GM12878 (cell line): ENCODE measurements around the gene GPR78. TPM values are rescaled to one million over a fixed set of nuclear protein-coding genes. Genes with fewer than 3 reads are reported as not detected.

Experiments
- IRF5 ChIP-seq: fragments of 450-650 bp; IDR thresholded peaks from 2 replicates; pipeline ENCODE4 v1.6.1; 2017; ENCODE audit warnings: borderline replicate concordance
- MXI1 ChIP-seq: fragments of 150-350 bp; IDR thresholded peaks from 2 replicates; pipeline ENCODE4 v1.6.1; 2011; ENCODE audit warnings: low read depth, mild to moderate bottlenecking, inconsistent platforms, low read length, improper control_type of control experiment
- MYC ChIP-seq: IDR thresholded peaks from 2 replicates; pipeline ENCODE4 v1.6.1; 2011; ENCODE audit warnings: mild to moderate bottlenecking, low read length, moderate library complexity, inconsistent platforms; ENCODE audit not compliant: insufficient read depth, insufficient replicate concordance, insufficient read length, severe bottlenecking
- NR2F1 ChIP-seq: fragments of 450-650 bp; conservative IDR thresholded peaks from 2 replicates; pipeline ENCODE4 v1.6.1; 2017; ENCODE audit warnings: mild to moderate bottlenecking
- NRF1 ChIP-seq: conservative IDR thresholded peaks from 2 replicates; pipeline ENCODE4 v1.6.1; 2011; ENCODE audit warnings: mild to moderate bottlenecking, low read depth, low read length, improper control_type of control experiment
- PAX8 ChIP-seq: fragments of 450-650 bp; IDR thresholded peaks from 2 replicates; pipeline ENCODE4 v1.6.1; 2017; ENCODE audit warnings: mild to moderate bottlenecking, moderate library complexity
- SKIL ChIP-seq: fragments of 450-650 bp; IDR thresholded peaks from 2 replicates; pipeline ENCODE4 v1.6.1; 2017; ENCODE audit warnings: mild to moderate bottlenecking, low read depth, inconsistent platforms; ENCODE audit not compliant: poor library complexity, severe bottlenecking
- SMC3 ChIP-seq: IDR thresholded peaks from 2 replicates; pipeline ENCODE4 v1.6.1; 2011; ENCODE audit warnings: low read length, improper control_type of control experiment, borderline replicate concordance
- SPI1 ChIP-seq: IDR thresholded peaks from 2 replicates; pipeline ENCODE4 v1.6.1; 2011; ENCODE audit warnings: low read depth, mild to moderate bottlenecking, low read length, moderate library complexity, borderline replicate concordance; ENCODE audit not compliant: insufficient read depth
- SRF ChIP-seq, 2 experiments: IDR thresholded peaks; 2 replicates each; pipeline ENCODE4 v1.6.1; 2011; ENCODE audit warnings: low read depth in 2 of 2, low read length in 2 of 2, mild to moderate bottlenecking in 1 of 2, moderate library complexity in 1 of 2
- ZNF384 ChIP-seq: IDR thresholded peaks from 2 replicates; pipeline ENCODE4 v1.6.1; 2012; ENCODE audit warnings: low read depth, mild to moderate bottlenecking, low read length, improper control_type of control experiment, borderline replicate concordance
- polyA plus RNA-seq, 11 experiments: library from polyadenylated mRNA; depleted of rRNA in 4 of 11; unstranded in 6 of 11; stranded (reverse) in 5 of 11; fragments of >200 nt; fragmentation: Nextera tagmentation in 4 of 11; fragmentation: Illumina TruSeq in 1 of 11; extraction: Ambion mirVana in 4 of 11; extraction: Trizol in 1 of 11; gene quantifications; 1 replicate in 1 of 11; 2 replicates in 10 of 11; pipeline versions ENCODE4 v1.2.1 to v1.2.3, GENCODE V29; 2011 to 2016; ENCODE audit warnings: inconsistent platforms in 2 of 11, missing spikeins in 2 of 11, low read depth in 1 of 11
- total RNA-seq, 4 experiments: library from RNA; depleted of rRNA in 3 of 4; stranded (reverse); fragments of >200 nt in 3 of 4; fragmentation: Illumina TruSeq in 1 of 4; extraction: Trizol in 1 of 4; gene quantifications; 2 replicates each; pipeline versions ENCODE4 v1.2.1 to v1.2.3, GENCODE V29; 2013 to 2021
- TF ChIP-seq, protein P1 (sequence below): fragments of 450-650 bp; IDR thresholded peaks from 2 replicates; pipeline ENCODE4 v1.6.1; 2014; ENCODE audit warnings: mild to moderate bottlenecking
- TF ChIP-seq, protein P2 (sequence below): IDR thresholded peaks from 2 replicates; pipeline ENCODE4 v1.6.1; 2011; ENCODE audit warnings: borderline replicate concordance, low read depth, mild to moderate bottlenecking, moderate library complexity, mixed read lengths, low read length; ENCODE audit not compliant: insufficient read depth; ENCODE audit errors: extremely low read length
- TF ChIP-seq, protein P3 (sequence below): fragments of 450-650 bp; conservative IDR thresholded peaks from 2 replicates; pipeline ENCODE4 v1.6.1; 2017; ENCODE audit warnings: mild to moderate bottlenecking, moderate library complexity

Gene GPR78
- total and polyA plus RNA-seq, 10 of the 15 experiments (the other 5 are each of a cell fraction or from before 2014, with no cell fraction given): 0.03 TPM; not detected in 9

- TF ChIP-seq MYC: no peak
- no peak for TF ChIP-seq SPI1
- no peak for TF ChIP-seq SKIL
- no peak for TF ChIP-seq ZNF384
- TF ChIP-seq, protein P1, sequence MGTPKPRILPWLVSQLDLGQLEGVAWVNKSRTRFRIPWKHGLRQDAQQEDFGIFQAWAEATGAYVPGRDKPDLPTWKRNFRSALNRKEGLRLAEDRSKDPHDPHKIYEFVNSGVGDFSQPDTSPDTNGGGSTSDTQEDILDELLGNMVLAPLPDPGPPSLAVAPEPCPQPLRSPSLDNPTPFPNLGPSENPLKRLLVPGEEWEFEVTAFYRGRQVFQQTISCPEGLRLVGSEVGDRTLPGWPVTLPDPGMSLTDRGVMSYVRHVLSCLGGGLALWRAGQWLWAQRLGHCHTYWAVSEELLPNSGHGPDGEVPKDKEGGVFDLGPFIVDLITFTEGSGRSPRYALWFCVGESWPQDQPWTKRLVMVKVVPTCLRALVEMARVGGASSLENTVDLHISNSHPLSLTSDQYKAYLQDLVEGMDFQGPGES: no peak
- no peak for TF ChIP-seq SMC3
- TF ChIP-seq NR2F1: no peak
- TF ChIP-seq IRF5: no peak
- no peak for TF ChIP-seq MXI1
- no peak for TF ChIP-seq SRF (IDR thresholded peaks at IDR 0.05; ENCODE audit: low read depth in 2 of 2, low read length in 2 of 2)
- TF ChIP-seq, protein P2, sequence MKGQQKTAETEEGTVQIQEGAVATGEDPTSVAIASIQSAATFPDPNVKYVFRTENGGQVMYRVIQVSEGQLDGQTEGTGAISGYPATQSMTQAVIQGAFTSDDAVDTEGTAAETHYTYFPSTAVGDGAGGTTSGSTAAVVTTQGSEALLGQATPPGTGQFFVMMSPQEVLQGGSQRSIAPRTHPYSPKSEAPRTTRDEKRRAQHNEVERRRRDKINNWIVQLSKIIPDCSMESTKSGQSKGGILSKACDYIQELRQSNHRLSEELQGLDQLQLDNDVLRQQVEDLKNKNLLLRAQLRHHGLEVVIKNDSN: no peak
- TF ChIP-seq NRF1: no peak
- no peak for TF ChIP-seq PAX8
- TF ChIP-seq, protein P3, sequence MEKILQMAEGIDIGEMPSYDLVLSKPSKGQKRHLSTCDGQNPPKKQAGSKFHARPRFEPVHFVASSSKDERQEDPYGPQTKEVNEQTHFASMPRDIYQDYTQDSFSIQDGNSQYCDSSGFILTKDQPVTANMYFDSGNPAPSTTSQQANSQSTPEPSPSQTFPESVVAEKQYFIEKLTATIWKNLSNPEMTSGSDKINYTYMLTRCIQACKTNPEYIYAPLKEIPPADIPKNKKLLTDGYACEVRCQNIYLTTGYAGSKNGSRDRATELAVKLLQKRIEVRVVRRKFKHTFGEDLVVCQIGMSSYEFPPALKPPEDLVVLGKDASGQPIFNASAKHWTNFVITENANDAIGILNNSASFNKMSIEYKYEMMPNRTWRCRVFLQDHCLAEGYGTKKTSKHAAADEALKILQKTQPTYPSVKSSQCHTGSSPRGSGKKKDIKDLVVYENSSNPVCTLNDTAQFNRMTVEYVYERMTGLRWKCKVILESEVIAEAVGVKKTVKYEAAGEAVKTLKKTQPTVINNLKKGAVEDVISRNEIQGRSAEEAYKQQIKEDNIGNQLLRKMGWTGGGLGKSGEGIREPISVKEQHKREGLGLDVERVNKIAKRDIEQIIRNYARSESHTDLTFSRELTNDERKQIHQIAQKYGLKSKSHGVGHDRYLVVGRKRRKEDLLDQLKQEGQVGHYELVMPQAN: no peak
These were observed 20.5 kb upstream of the GPR78 start (continued) for GRCh38 chr4:8559524-8560264.
